Measurements from ENCODE around the gene TMEM184C. TPM values are rescaled to one million over a fixed set of nuclear protein-coding genes. Genes with fewer than 3 reads are reported as not detected.

The TMEM184C gene
- total and polyA plus RNA-seq, 8 donors, result 2.2 to 19.2 (median 13.6) TPM

DNA sequence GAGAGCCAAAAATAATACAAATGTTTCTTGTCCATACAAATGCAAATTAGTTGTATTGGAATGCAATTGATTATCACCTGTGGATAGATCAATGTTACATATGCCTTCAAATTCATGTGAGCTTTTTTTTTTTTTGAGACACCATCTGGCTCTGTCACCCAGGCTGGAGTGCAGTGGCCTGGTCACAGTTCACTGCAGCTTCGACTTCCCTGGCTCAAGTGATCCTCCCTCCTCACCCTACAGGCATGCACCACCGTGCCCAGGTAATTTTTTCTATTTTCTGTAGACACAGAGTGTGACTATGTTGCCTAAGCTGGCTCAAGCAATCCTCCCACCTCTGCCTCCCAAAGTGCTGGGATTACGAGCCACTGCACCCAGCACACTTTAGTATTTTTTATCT is 38.6 kb upstream of the TMEM184C start:
- no peaks in the 10 kb centered on the region for H3K9me3 ChIP-seq
- no peaks in the 10 kb centered on the region for H3K4me1 ChIP-seq
- DNase-seq (no peak), ATAC-seq (no peak), FAIRE-seq (no peak)
- intact Hi-C loops (cut with DNase I), result no loop called here
- TF ChIP-seq, protein P1, sequence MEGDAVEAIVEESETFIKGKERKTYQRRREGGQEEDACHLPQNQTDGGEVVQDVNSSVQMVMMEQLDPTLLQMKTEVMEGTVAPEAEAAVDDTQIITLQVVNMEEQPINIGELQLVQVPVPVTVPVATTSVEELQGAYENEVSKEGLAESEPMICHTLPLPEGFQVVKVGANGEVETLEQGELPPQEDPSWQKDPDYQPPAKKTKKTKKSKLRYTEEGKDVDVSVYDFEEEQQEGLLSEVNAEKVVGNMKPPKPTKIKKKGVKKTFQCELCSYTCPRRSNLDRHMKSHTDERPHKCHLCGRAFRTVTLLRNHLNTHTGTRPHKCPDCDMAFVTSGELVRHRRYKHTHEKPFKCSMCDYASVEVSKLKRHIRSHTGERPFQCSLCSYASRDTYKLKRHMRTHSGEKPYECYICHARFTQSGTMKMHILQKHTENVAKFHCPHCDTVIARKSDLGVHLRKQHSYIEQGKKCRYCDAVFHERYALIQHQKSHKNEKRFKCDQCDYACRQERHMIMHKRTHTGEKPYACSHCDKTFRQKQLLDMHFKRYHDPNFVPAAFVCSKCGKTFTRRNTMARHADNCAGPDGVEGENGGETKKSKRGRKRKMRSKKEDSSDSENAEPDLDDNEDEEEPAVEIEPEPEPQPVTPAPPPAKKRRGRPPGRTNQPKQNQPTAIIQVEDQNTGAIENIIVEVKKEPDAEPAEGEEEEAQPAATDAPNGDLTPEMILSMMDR (IDR thresholded peaks at IDR 0.05), result no peak
- no peaks in the 10 kb centered on the region for H3K36me3 ChIP-seq
- 66 to 80% methylated on average over 3 of the region's 3 CpGs for WGBS, 2 donors
- H3K4me3 ChIP-seq, result no peak overlapping the region
- H3K27ac ChIP-seq, result no peak overlapping the region
- H3K27me3 ChIP-seq, result no peaks in the 10 kb centered on the region

DNA sequence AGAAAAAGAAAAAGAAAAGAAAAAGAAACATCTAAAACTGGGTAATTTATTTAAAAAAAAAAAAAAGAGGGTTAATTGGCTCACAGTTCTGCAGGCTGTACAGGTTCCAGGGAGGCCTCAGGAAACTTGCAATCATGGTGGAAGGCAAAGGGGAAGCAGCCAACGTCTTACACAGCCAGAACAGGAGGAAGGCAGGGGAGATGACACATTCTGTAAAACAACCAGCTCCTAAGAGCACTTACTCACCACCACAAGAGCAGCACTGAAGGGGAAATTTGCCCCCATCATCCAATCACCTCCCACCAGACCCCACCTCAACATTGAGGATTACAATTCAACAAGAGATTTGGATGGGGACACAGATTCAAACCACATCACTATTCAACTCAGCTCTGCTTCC is 36.8 kb upstream of the TMEM184C start:
- Histone ChIP-seq H3K27me3 (no peaks in the 10 kb centered on the region), H3K4me1 (no peaks in the 10 kb centered on the region), H3K9me3 (no peaks in the 10 kb centered on the region), H3K36me3 (no peaks in the 10 kb centered on the region), H3K4me3 (no peak overlapping the region), H3K27ac (no peak overlapping the region)
- DNase-seq, result no peak
- WGBS, 2 donors, result 30 to 33% methylated on average over 1 of the region's 1 CpG
- TF ChIP-seq, protein P1 (IDR thresholded peaks at IDR 0.05), result no peak
- FAIRE-seq, result no peak
- intact Hi-C loops (cut with DNase I), result loop anchor here in 2 of 3 donors (10.0 kb wide), 2 partner anchors 406 to 416 kb away; no protein-coding TSS in a partner anchor
- ATAC-seq, result no peak

GRCh38 chr4:147581606-147582350 is 35.4 kb upstream of the TMEM184C start:
- no peak for FAIRE-seq
- no peak overlapping the region for H3K27ac ChIP-seq
- no peak for DNase-seq
- H3K27me3 ChIP-seq, result no peaks in the 10 kb centered on the region
- intact Hi-C loops (cut with DNase I), result loop anchor here in 2 of 3 donors (10.0 kb wide), 2 partner anchors 407 to 417 kb away; no protein-coding TSS in a partner anchor
- WGBS, 2 donors, result 73 to 80% methylated on average over 6 of the region's 6 CpGs
- no peaks in the 10 kb centered on the region for H3K4me1 ChIP-seq
- H3K4me3 ChIP-seq, result no peak overlapping the region
- no peak for ATAC-seq
- H3K9me3 ChIP-seq, result no peaks in the 10 kb centered on the region
- H3K36me3 ChIP-seq, result no peaks in the 10 kb centered on the region
- TF ChIP-seq, protein P1 (IDR thresholded peaks at IDR 0.05), result no peak

GRCh38 chr4:147582386-147583060 is 34.7 kb upstream of the TMEM184C start:
- DNase-seq (no peak), ATAC-seq (no peak), FAIRE-seq (no peak)
- no peaks in the 10 kb centered on the region for H3K27me3 ChIP-seq
- H3K4me3 ChIP-seq, result no peak overlapping the region
- H3K9me3 ChIP-seq, result no peaks in the 10 kb centered on the region
- no peaks in the 10 kb centered on the region for H3K36me3 ChIP-seq
- no peak overlapping the region for H3K27ac ChIP-seq
- intact Hi-C loops (cut with DNase I), result loop anchor here in 2 of 3 donors (10.0 kb wide), 2 partner anchors 408 to 418 kb away; no protein-coding TSS in a partner anchor
- no peaks in the 10 kb centered on the region for H3K4me1 ChIP-seq
- TF ChIP-seq, protein P1 (IDR thresholded peaks at IDR 0.05), result no peak
